Sigmoid colon (tissue), 7 donors: Measurements from ENCODE around the gene TMEM165. TPM values are rescaled to one million over a fixed set of nuclear protein-coding genes. Genes with fewer than 3 reads are reported as not detected.

Experiments used
- DNase-seq: peaks from one replicate; pipeline ENCODE4 v3.0.0-alpha.2; 2019
- H3K27ac ChIP-seq, 4 donors: fragments of 200-600 bp; sonication (generic); one replicate each; pipeline ENCODE4 v1.5.1; 2016 to 2019; ENCODE audit warnings: mild to moderate bottlenecking in 1 of 4
- H3K27me3 ChIP-seq, 3 donors: fragments of 200-600 bp; sonication (generic); one replicate each; pipeline ENCODE4 v1.5.1; 2019; ENCODE audit warnings: mild to moderate bottlenecking in 1 of 3
- H3K36me3 ChIP-seq, 4 donors: fragments of 200-600 bp; sonication (generic); one replicate each; pipeline ENCODE4 v1.5.1; 2016 to 2019
- H3K4me1 ChIP-seq, 4 donors: fragments of 200-600 bp; sonication (generic); one replicate each; pipeline ENCODE4 v1.5.1; 2017 to 2019
- H3K4me3 ChIP-seq, 4 donors: fragments of 200-600 bp; sonication (generic); one replicate each; pipeline ENCODE4 v1.5.1; 2017 to 2019; ENCODE audit warnings: mild to moderate bottlenecking in 2 of 4, moderate library complexity in 1 of 4
- H3K9me3 ChIP-seq, 4 donors: fragments of 200-600 bp in 3 of 4; sonication (generic) in 3 of 4; one replicate each; pipeline versions ENCODE4 v1.5.1 to v1.6.1; 2013 to 2019
- CTCF ChIP-seq, 4 experiments: fragments of 450-650 bp in 3 of 4; fragments of 200-600 bp in 1 of 4; IDR thresholded peaks; one replicate each; pipeline ENCODE4 v1.5.1; 2016 to 2019; ENCODE audit warnings: antibody characterized with exemption in 4 of 4, mild to moderate bottlenecking in 3 of 4, moderate library complexity in 2 of 4
- EP300 ChIP-seq, 4 donors: sonication (generic); formaldehyde crosslinking; IDR thresholded peaks; one replicate each; pipeline ENCODE4 v1.6.1; 2017; ENCODE audit warnings: antibody characterized with exemption in 4 of 4
- POLR2A ChIP-seq, 2 donors: fragments of 450-650 bp; IDR thresholded peaks; one replicate each; pipeline ENCODE4 v1.6.1; 2016; ENCODE audit warnings: antibody characterized with exemption in 2 of 2, mild to moderate bottlenecking in 2 of 2, moderate library complexity in 2 of 2
- POLR2AphosphoS5 ChIP-seq, 4 donors: sonication (generic); formaldehyde crosslinking; IDR thresholded peaks; one replicate each; pipeline ENCODE4 v1.6.1; 2017; ENCODE audit warnings: antibody characterized with exemption in 4 of 4
- WGBS, 2 donors: extraction: QIAGEN DNeasy Blood & Tissue Kit; methylation state at CpG; one replicate each; pipeline ENCODE4 v1.1.7; 2013; 5-methylcytosine and 5-hydroxymethylcytosine counted together
- intact Hi-C: fragments of 100-400 bp; cut with DNase I; formaldehyde crosslinking; loops from one replicate; pipeline ENCODE4 v1.15.1; 2023
- polyA plus RNA-seq, 3 donors: library from polyadenylated mRNA; stranded (reverse); fragments of 200-250 nt; gene quantifications; one replicate each; pipeline ENCODE4 v1.2.3, GENCODE V29; 2013
- total RNA-seq, 4 donors: library from RNA; depleted of rRNA; stranded (reverse); fragments of >200 nt; gene quantifications; one replicate each; pipeline ENCODE4 v1.1.0, GENCODE V29; 2016
- donor health status: healthy with polysubstance abuse.
- donor health status: Bipolar disorder and iron deficiency.
- donor health status: healthy.

The TMEM165 gene
- total and polyA plus RNA-seq, 7 donors: 12.9 to 219 (median 144) TPM

- no peak overlapping the region for H3K4me3 ChIP-seq
- peaks cover 0 to 30% (median 28%) of the 10 kb centered on the region in 4 donors for H3K4me1 ChIP-seq
- intact Hi-C loops: no loop called here
- no peak overlapping the region for H3K27ac ChIP-seq
- no peaks in the 10 kb centered on the region for H3K27me3 ChIP-seq
- DNase-seq: no peak
- H3K36me3 ChIP-seq: peaks cover 0 to 37% (median 2%) of the 10 kb centered on the region in 4 donors
- 91 to 94% methylated on average over 3 of the region's 3 CpGs for WGBS, 2 donors
- TF ChIP-seq POLR2AphosphoS5 (IDR thresholded peaks at IDR 0.05) (no peak), POLR2A (IDR thresholded peaks at IDR 0.05) (no peak), CTCF (IDR thresholded peaks at IDR 0.05) (no peak), EP300 (IDR thresholded peaks at IDR 0.05) (no peak)
- no peaks in the 10 kb centered on the region for H3K9me3 ChIP-seq
These were observed 11.4 kb downstream of the TMEM165 start for GRCh38 chr4:55407119-55407518.

- Histone ChIP-seq H3K4me3 (no peak overlapping the region), H3K4me1 (peaks cover 0 to 30% (median 28%) of the 10 kb centered on the region in 4 donors), H3K9me3 (no peaks in the 10 kb centered on the region), H3K27ac (no peak overlapping the region), H3K36me3 (peaks cover 0 to 42% (median 2%) of the 10 kb centered on the region in 4 donors), H3K27me3 (no peaks in the 10 kb centered on the region)
- DNase-seq: no peak
- intact Hi-C loops: no loop called here
- TF ChIP-seq CTCF (IDR thresholded peaks at IDR 0.05): no peak
- no peak for TF ChIP-seq POLR2A (IDR thresholded peaks at IDR 0.05)
- no peak for TF ChIP-seq POLR2AphosphoS5 (IDR thresholded peaks at IDR 0.05)
- no peak for TF ChIP-seq EP300 (IDR thresholded peaks at IDR 0.05)
- WGBS, 2 donors: 89 to 97% methylated on average over 3 of the region's 3 CpGs
These were observed 12.0 kb downstream of the TMEM165 start for GRCh38 chr4:55407764-55408163.

GRCh38 chr4:55409468-55410171 is 13.9 kb downstream of the TMEM165 start:
- H3K27me3 ChIP-seq: no peaks in the 10 kb centered on the region
- no peak overlapping the region for H3K4me3 ChIP-seq
- DNase-seq: no peak
- no peak overlapping the region for H3K27ac ChIP-seq
- H3K36me3 ChIP-seq: peaks cover 0 to 51% (median 0%) of the 10 kb centered on the region in 4 donors
- H3K4me1 ChIP-seq: peaks cover 0 to 30% (median 28%) of the 10 kb centered on the region in 4 donors
- intact Hi-C loops: no loop called here
- WGBS, 2 donors: 63 to 79% methylated on average over 10 of the region's 10 CpGs
- H3K9me3 ChIP-seq: no peaks in the 10 kb centered on the region
- TF ChIP-seq CTCF (IDR thresholded peaks at IDR 0.05): peak in 1 of 4 experiments; percentile 18
- TF ChIP-seq POLR2A (IDR thresholded peaks at IDR 0.05): no peak

- Histone ChIP-seq H3K36me3 (peaks cover 0 to 52% (median 3%) of the 10 kb centered on the region in 4 donors), H3K9me3 (no peaks in the 10 kb centered on the region), H3K27ac (no peak overlapping the region), H3K4me3 (no peak overlapping the region), H3K27me3 (no peaks in the 10 kb centered on the region), H3K4me1 (peaks cover 0 to 30% (median 28%) of the 10 kb centered on the region in 4 donors)
- WGBS, 2 donors: 92 to 96% methylated on average over 8 of the region's 8 CpGs
- no peak for TF ChIP-seq POLR2AphosphoS5 (IDR thresholded peaks at IDR 0.05)
- no peak for TF ChIP-seq EP300 (IDR thresholded peaks at IDR 0.05)
- TF ChIP-seq POLR2A (IDR thresholded peaks at IDR 0.05): no peak
- intact Hi-C loops: no loop called here
- DNase-seq: no peak
These were observed 14.7 kb downstream of the TMEM165 start for GRCh38 chr4:55410431-55410830.

GRCh38 chr4:55411621-55412020 is 15.9 kb downstream of the TMEM165 start:
- Histone ChIP-seq H3K4me1 (peaks cover 0 to 30% (median 28%) of the 10 kb centered on the region in 4 donors), H3K4me3 (no peak overlapping the region), H3K27me3 (no peaks in the 10 kb centered on the region), H3K27ac (no peak overlapping the region), H3K9me3 (no peaks in the 10 kb centered on the region), H3K36me3 (peaks cover 0 to 52% (median 3%) of the 10 kb centered on the region in 4 donors)
- WGBS, 2 donors: 66 to 90% methylated on average over 6 of the region's 6 CpGs
- intact Hi-C loops: no loop called here
- TF ChIP-seq EP300 (IDR thresholded peaks at IDR 0.05) (no peak), POLR2AphosphoS5 (IDR thresholded peaks at IDR 0.05) (no peak), POLR2A (IDR thresholded peaks at IDR 0.05) (no peak), CTCF (IDR thresholded peaks at IDR 0.05) (no peak)
- DNase-seq: no peak
